HFFc6 (cell line): ENCODE measurements around the gene TRPC4. TPM values are rescaled to one million over a fixed set of nuclear protein-coding genes. Genes with fewer than 3 reads are reported as not detected.

ENCODE experiments used
- DNase-seq: peaks from one replicate; pipeline ENCODE4 v3.0.0-alpha.2; 2018
- H3K27ac Mint-ChIP-seq: 2 replicates; pipeline ENCODE4 v1.8.0; 2020; ENCODE audit warnings: mild to moderate bottlenecking, mixed read lengths
- H3K27me3 Mint-ChIP-seq: 2 replicates; pipeline ENCODE4 v1.8.0; 2021; ENCODE audit warnings: mild to moderate bottlenecking, moderate library complexity, mixed read lengths; ENCODE audit not compliant: insufficient read depth
- H3K36me3 Mint-ChIP-seq: 2 replicates; pipeline ENCODE4 v1.8.0; 2021; ENCODE audit warnings: low read depth, mixed read lengths
- H3K4me1 Mint-ChIP-seq: 2 replicates; pipeline ENCODE4 v1.8.0; 2020; ENCODE audit warnings: low read depth, mixed read lengths
- H3K4me3 Mint-ChIP-seq: 2 replicates; pipeline ENCODE4 v1.8.0; 2020; ENCODE audit warnings: mild to moderate bottlenecking, moderate library complexity, mixed read lengths
- H3K9me3 Mint-ChIP-seq: 2 replicates; pipeline ENCODE4 v1.8.0; 2020; ENCODE audit warnings: mild to moderate bottlenecking, mixed read lengths
- total RNA-seq, 6 experiments: library from RNA; stranded (reverse); fragmentation: NEBNext Ultra II Directional; extraction: Animal tissue kit (Norgen Biotek cat#: 25700); gene quantifications; 2 replicates in 1 of 6; 3 replicates in 5 of 6; pipeline ENCODE4 v1.2.3, GENCODE V29; 2021
- TF ChIP-seq, protein P1 (sequence below): fragments of 200-600 bp; sonication (generic); IDR thresholded peaks from 2 replicates; pipeline ENCODE4 v1.5.0; 2021; ENCODE audit warnings: antibody characterized with exemption, mild to moderate bottlenecking

The TRPC4 gene
- total RNA-seq, 6 experiments from 2014 or later, result 14.3 to 17.5 (median 15.4) TPM

- no peak for DNase-seq
- TF ChIP-seq, protein P1, sequence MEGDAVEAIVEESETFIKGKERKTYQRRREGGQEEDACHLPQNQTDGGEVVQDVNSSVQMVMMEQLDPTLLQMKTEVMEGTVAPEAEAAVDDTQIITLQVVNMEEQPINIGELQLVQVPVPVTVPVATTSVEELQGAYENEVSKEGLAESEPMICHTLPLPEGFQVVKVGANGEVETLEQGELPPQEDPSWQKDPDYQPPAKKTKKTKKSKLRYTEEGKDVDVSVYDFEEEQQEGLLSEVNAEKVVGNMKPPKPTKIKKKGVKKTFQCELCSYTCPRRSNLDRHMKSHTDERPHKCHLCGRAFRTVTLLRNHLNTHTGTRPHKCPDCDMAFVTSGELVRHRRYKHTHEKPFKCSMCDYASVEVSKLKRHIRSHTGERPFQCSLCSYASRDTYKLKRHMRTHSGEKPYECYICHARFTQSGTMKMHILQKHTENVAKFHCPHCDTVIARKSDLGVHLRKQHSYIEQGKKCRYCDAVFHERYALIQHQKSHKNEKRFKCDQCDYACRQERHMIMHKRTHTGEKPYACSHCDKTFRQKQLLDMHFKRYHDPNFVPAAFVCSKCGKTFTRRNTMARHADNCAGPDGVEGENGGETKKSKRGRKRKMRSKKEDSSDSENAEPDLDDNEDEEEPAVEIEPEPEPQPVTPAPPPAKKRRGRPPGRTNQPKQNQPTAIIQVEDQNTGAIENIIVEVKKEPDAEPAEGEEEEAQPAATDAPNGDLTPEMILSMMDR, result no peak
- Mint-ChIP-seq H3K36me3 (peaks cover under 1% of the 10 kb centered on the region), H3K27ac (no peak overlapping the region), H3K4me3 (no peak overlapping the region), H3K4me1 (peaks cover 37% of the 10 kb centered on the region), H3K9me3 (no peaks in the 10 kb centered on the region), H3K27me3 (no peaks in the 10 kb centered on the region)
These were observed 5.9 kb downstream of the TRPC4 start for GRCh38 chr13:37863708-37864107.

DNA sequence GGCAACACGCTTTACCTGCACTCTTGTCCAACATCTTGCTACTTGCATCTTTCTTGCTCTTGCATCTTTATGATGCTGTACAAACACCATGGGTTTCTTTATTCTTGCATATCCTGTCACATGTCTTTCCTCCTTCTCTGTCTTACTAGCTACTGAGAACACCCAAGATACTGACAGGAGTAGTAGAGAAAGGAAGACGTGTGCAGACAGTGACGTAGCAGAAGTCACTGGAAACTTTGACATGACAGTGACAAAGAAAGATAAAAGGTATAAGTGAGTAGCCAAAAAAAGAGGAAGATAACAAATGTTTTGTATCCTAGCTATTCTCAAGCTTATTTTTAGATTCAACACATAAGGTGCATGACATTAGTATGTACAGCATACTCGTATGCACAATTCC is 34.2 kb downstream of the TRPC4 start:
- peaks cover 28% of the 10 kb centered on the region for H3K36me3 Mint-ChIP-seq
- H3K27ac Mint-ChIP-seq, result no peak overlapping the region
- H3K4me3 Mint-ChIP-seq, result no peak overlapping the region
- no peaks in the 10 kb centered on the region for H3K4me1 Mint-ChIP-seq
- no peaks in the 10 kb centered on the region for H3K9me3 Mint-ChIP-seq
- H3K27me3 Mint-ChIP-seq, result no peaks in the 10 kb centered on the region
- DNase-seq, result no peak
- TF ChIP-seq, protein P1, result no peak

- Mint-ChIP-seq H3K9me3 (no peaks in the 10 kb centered on the region; the same call in 1 of the 2 replicates), H3K27ac (no peak overlapping the region), H3K27me3 (no peaks in the 10 kb centered on the region), H3K4me3 (no peak overlapping the region), H3K4me1 (no peaks in the 10 kb centered on the region), H3K36me3 (peaks cover 32% of the 10 kb centered on the region)
- no peak for DNase-seq
- TF ChIP-seq, protein P1, result no peak
These were observed 36.2 kb downstream of the TRPC4 start for GRCh38 chr13:37833411-37833810.

DNA sequence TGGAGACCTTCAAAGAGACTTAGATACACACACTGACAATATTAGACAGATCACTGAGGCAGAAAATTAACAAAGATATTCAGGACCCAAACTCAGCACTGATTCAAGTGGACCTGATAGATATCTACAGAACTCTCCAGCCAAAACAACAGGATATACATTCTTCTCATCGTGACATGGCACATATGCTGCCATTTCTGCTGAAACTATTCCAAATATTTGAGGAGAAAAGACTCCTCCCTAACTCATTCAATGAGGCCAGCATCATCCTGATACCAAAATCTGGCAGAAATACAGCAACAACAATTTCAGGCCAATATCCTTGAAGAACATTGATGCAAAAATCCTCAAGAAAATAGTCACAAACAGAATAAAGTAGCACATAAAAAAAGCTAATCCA is 53.3 kb downstream of the TRPC4 start:
- Mint-ChIP-seq H3K36me3 (peaks cover 65% of the 10 kb centered on the region), H3K4me1 (peaks cover 27% of the 10 kb centered on the region)

GRCh38 chr13:37811441-37811840 is 58.1 kb downstream of the TRPC4 start:
- DNase-seq, result no peak
- no peaks in the 10 kb centered on the region for H3K27me3 Mint-ChIP-seq
- H3K9me3 Mint-ChIP-seq, result peaks cover 16% of the 10 kb centered on the region
- H3K4me3 Mint-ChIP-seq, result no peak overlapping the region
- TF ChIP-seq, protein P1, result no peak
- no peak overlapping the region for H3K27ac Mint-ChIP-seq
- H3K36me3 Mint-ChIP-seq, result peaks cover 40% of the 10 kb centered on the region
- peaks cover 24% of the 10 kb centered on the region for H3K4me1 Mint-ChIP-seq

More for the DNA sequence above, 53.3 kb downstream of the TRPC4 start:
- H3K27me3 Mint-ChIP-seq, result no peaks in the 10 kb centered on the region
- DNase-seq, result no peak
- TF ChIP-seq, protein P1, result no peak
- no peak overlapping the region; the same call in 1 of the 2 replicates for H3K27ac Mint-ChIP-seq
- peaks cover 27% of the 10 kb centered on the region for H3K9me3 Mint-ChIP-seq
- H3K4me3 Mint-ChIP-seq, result no peak overlapping the region

DNA sequence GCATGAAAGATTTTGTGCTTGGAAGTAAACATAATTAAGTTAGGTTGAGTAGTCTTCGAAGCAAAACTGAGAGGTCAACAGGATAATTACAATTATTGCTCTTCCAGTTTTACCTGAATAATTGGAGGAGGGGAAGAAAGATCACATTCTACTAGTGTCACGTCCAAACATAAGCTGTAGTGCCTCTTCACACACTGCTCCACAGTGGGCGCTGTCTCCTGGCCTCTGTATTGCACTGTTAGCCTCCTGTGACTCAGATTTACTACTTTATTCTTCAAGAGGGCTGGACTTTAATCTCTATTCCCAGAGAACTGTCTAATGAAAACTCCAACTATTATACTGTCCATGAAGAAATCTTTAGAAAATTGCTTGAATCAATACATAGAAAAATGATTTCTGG is 62.9 kb downstream of the TRPC4 start:
- H3K27ac Mint-ChIP-seq, result no peak overlapping the region
- H3K27me3 Mint-ChIP-seq, result no peaks in the 10 kb centered on the region
- no peaks in the 10 kb centered on the region for H3K9me3 Mint-ChIP-seq
- H3K4me3 Mint-ChIP-seq, result no peak overlapping the region
- no peak for DNase-seq
- TF ChIP-seq, protein P1, result no peak
- H3K4me1 Mint-ChIP-seq, result peaks cover 15% of the 10 kb centered on the region
- H3K36me3 Mint-ChIP-seq, result peaks cover 6% of the 10 kb centered on the region; the same call in 1 of the 2 replicates
